ENCODE data around the gene KLHL29. TPM values are rescaled to one million over a fixed set of nuclear protein-coding genes. Genes with fewer than 3 reads are reported as not detected.

The KLHL29 gene
- total and polyA plus RNA-seq, 2 experiments from 2014 or later, result 1.9 to 6.4 TPM

DNA sequence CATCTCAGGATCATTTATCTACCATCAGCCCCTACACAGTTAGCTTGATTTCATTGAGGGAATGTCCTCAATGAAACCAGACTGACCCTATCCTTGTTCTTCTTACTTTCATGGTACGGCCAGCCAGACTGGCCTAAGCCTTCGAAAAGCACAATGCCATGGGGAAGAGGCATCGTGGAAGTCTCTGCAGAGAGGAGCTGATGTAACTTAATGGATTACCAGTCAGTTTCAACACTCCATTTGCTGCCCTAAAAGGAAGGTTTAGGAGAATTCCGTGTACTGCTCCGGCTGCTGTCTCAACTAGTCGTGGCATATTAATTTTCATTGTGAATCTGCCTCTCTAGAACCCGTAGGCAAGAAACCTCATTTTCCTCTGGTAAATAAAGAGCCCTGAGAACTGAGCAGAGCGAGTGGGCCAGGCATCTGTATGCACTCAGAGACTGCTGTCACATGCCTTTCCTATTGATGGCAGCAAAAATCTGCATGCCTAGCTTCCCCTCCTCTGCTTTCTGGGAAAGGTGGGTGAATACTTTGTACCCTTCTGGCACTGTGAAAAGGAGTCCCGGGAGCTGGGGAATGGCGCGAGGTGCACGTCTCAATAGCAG, 184.9 kb downstream of the KLHL29 start:
- DNase-seq, result no peak
- no peak overlapping the region for H2AFZ ChIP-seq
- no peak overlapping the region for H3K4me3 ChIP-seq
- H3K36me3 ChIP-seq (ENCODE audit: low read depth), result no peaks in the 10 kb centered on the region
- 65% methylated on average over 12 of the region's 12 CpGs for WGBS, 2 experiments (ENCODE audit: low coverage in 1 of 2, low lambda C conversion rate in 2 of 2, missing lambda C conversion rate in 2 of 2)
- H3K9me2 ChIP-seq (ENCODE audit: insufficient read depth), result no peaks in the 10 kb centered on the region
- no peak overlapping the region for H3K4me2 ChIP-seq (ENCODE audit: unreplicated experiment)
- H3K27ac ChIP-seq, result no peak overlapping the region
- in situ Hi-C loops (cut with MboI), result no loop called here
- TF ChIP-seq EZH2phosphoT487 (IDR thresholded peaks at IDR 0.05; ENCODE audit: insufficient read depth, low read depth) (no peak), EZH2 (IDR thresholded peaks at IDR 0.05; ENCODE audit: insufficient read depth, poor library complexity, severe bottlenecking) (no peak)
- no peaks in the 10 kb centered on the region for H4K20me1 ChIP-seq (ENCODE audit: insufficient read depth)
- H3K79me2 ChIP-seq (ENCODE audit: insufficient read depth), result no peaks in the 10 kb centered on the region
- no peak overlapping the region for H3K9ac ChIP-seq
- H3F3A ChIP-seq (ENCODE audit: insufficient read depth), result no peaks in the 10 kb centered on the region; the same call in 1 of the 2 replicates
- no peaks in the 10 kb centered on the region for H3K27me3 ChIP-seq (replicated peaks; ENCODE audit: insufficient read depth)
- H3K9me3 ChIP-seq (ENCODE audit: low read depth), result no peaks in the 10 kb centered on the region
- no peaks in the 10 kb centered on the region for H3K4me1 ChIP-seq (ENCODE audit: insufficient read depth)

DNA sequence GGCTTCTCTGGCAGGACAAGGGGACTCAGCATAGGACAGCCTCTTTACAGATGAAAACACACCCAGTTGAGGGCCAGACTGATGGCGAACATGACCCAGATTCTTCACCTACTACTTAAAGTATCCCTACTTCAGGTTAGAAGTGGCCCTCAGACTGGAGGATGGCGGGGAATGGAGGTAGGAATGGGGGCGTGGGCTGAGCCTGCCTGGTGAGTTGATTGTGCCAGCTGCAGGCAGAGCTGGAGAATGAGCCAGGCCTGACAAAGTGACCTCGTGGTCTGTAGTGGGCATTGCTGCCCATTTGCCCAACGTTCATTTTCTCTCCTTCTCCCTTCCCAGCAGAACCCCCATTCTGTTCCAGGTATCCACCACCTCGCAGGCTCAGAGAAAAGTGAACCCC, 186.1 kb downstream of the KLHL29 start:
- no peak for TF ChIP-seq EZH2 (IDR thresholded peaks at IDR 0.05; ENCODE audit: insufficient read depth, poor library complexity, severe bottlenecking)
- TF ChIP-seq EZH2phosphoT487 (IDR thresholded peaks at IDR 0.05; ENCODE audit: insufficient read depth, low read depth), result no peak
- DNase-seq, result no peak
- Histone ChIP-seq H4K20me1 (ENCODE audit: insufficient read depth) (no peaks in the 10 kb centered on the region), H3K9ac (no peak overlapping the region), H3F3A (ENCODE audit: insufficient read depth) (no peaks in the 10 kb centered on the region), H3K9me3 (ENCODE audit: low read depth) (no peaks in the 10 kb centered on the region), H3K36me3 (ENCODE audit: low read depth) (no peaks in the 10 kb centered on the region), H3K79me2 (ENCODE audit: insufficient read depth) (no peaks in the 10 kb centered on the region), H3K27me3 (replicated peaks; ENCODE audit: insufficient read depth) (no peaks in the 10 kb centered on the region), H3K4me1 (ENCODE audit: insufficient read depth) (no peaks in the 10 kb centered on the region), H3K4me3 (no peak overlapping the region), H3K9me2 (ENCODE audit: insufficient read depth) (no peaks in the 10 kb centered on the region), H2AFZ (no peak overlapping the region), H3K27ac (no peak overlapping the region), H3K4me2 (ENCODE audit: unreplicated experiment) (no peak overlapping the region)
- in situ Hi-C loops (cut with MboI), result no loop called here
- 73 to 77% methylated on average over 6 of the region's 6 CpGs for WGBS, 2 experiments (ENCODE audit: low coverage in 1 of 2, low lambda C conversion rate in 2 of 2, missing lambda C conversion rate in 2 of 2)

DNA sequence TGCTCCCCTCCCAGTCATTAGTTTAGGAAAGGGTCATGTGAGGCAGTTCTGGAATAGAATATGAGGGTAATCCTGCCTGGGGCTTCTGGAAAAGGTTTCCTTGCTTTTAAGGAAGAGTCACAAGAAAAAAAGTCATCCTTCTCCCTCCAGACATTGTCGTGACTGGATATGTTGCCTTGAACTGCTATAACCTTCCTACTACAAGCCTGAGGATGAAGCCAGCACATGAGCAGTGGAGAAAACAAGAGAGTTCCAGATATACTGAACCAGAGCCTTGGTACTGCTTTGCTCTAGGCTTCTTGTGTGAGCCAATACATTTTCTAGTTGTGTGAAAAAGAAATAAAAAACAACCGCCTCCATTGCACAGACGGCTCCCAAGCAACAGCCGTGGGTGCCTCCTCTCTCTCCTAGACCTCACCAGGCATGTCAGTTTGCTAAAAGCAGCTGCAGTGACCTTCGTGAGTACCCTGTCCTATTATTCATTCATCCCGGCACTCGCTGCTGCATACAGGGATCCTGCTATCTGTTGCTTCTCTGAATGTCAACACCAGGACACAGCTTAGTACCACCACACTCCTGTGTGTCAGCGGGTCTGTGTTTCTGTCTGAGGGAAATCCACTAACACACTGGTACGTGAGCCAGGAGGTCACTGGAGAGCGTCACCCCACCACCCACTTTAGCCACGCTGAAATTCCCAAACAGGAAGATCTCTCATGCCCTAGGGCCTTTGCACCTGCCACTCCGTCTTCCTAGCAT, 186.7 kb downstream of the KLHL29 start:
- no peak overlapping the region for H3K9ac ChIP-seq
- no peak overlapping the region for H3K4me3 ChIP-seq
- H3K4me1 ChIP-seq (ENCODE audit: insufficient read depth), result no peaks in the 10 kb centered on the region
- no peaks in the 10 kb centered on the region for H3K9me2 ChIP-seq (ENCODE audit: insufficient read depth)
- 92 to 94% methylated on average over 12 of the region's 12 CpGs for WGBS, 2 experiments (ENCODE audit: low coverage in 1 of 2, low lambda C conversion rate in 2 of 2, missing lambda C conversion rate in 2 of 2)
- no peak for TF ChIP-seq EZH2 (IDR thresholded peaks at IDR 0.05; ENCODE audit: insufficient read depth, poor library complexity, severe bottlenecking)
- no peak for TF ChIP-seq EZH2phosphoT487 (IDR thresholded peaks at IDR 0.05; ENCODE audit: insufficient read depth, low read depth)
- no peaks in the 10 kb centered on the region for H3K27me3 ChIP-seq (replicated peaks; ENCODE audit: insufficient read depth)
- H3K36me3 ChIP-seq (ENCODE audit: low read depth), result no peaks in the 10 kb centered on the region
- H3K9me3 ChIP-seq (ENCODE audit: low read depth), result no peaks in the 10 kb centered on the region
- no peak for DNase-seq
- H4K20me1 ChIP-seq (ENCODE audit: insufficient read depth), result no peaks in the 10 kb centered on the region
- H3K27ac ChIP-seq, result no peak overlapping the region
- in situ Hi-C loops (cut with MboI), result no loop called here
- H3K4me2 ChIP-seq (ENCODE audit: unreplicated experiment), result no peak overlapping the region
- no peak overlapping the region for H2AFZ ChIP-seq
- H3F3A ChIP-seq (ENCODE audit: insufficient read depth), result no peaks in the 10 kb centered on the region
- no peaks in the 10 kb centered on the region for H3K79me2 ChIP-seq (ENCODE audit: insufficient read depth)

DNA sequence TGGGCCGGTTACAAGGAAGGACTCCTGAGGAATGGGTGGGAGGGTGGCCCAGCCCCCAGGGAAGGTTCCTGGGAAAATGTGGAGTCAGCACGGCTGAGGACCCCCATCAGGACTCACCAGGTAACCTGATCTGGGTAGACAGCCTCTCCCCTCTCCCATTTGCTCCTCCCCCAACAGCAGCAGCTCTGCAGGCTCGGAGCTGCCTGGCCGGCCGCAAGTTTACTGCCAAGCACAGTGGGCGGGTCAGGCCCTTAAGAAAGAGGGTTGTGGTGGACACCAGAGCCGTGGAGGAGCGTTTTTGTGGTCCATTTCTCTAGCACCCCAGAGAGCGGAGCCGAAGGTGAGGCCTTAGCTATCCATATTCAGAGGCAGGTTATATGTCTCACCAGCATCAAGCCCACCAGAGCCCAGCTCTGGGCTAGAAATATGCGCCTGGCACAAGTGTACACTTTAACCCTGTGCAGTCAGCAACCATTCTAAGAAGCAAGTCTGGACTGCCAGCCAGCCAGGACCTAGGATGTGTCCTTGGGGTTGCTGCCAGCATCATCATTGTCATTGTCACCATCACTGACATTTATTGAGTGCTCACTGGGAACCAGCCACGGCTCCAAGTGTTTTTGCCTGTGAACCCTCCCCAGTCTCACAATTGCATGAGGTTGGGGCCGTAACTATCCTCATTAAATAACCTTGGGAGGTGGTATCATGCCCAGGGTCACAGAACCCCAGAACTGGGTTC, 190.1 kb downstream of the KLHL29 start:
- Histone ChIP-seq H3K27me3 (replicated peaks; ENCODE audit: insufficient read depth) (no peaks in the 10 kb centered on the region), H3K36me3 (ENCODE audit: low read depth) (no peaks in the 10 kb centered on the region), H3K27ac (no peak overlapping the region), H3K79me2 (ENCODE audit: insufficient read depth) (no peaks in the 10 kb centered on the region), H3K4me1 (ENCODE audit: insufficient read depth) (no peaks in the 10 kb centered on the region), H3K4me2 (ENCODE audit: unreplicated experiment) (no peak overlapping the region), H3F3A (ENCODE audit: insufficient read depth) (no peaks in the 10 kb centered on the region), H4K20me1 (ENCODE audit: insufficient read depth) (no peaks in the 10 kb centered on the region), H3K4me3 (no peak overlapping the region), H2AFZ (no peak overlapping the region), H3K9ac (no peak overlapping the region), H3K9me2 (ENCODE audit: insufficient read depth) (no peaks in the 10 kb centered on the region), H3K9me3 (ENCODE audit: low read depth) (no peaks in the 10 kb centered on the region)
- TF ChIP-seq EZH2phosphoT487 (IDR thresholded peaks at IDR 0.05; ENCODE audit: insufficient read depth, low read depth) (no peak), EZH2 (IDR thresholded peaks at IDR 0.05; ENCODE audit: insufficient read depth, poor library complexity, severe bottlenecking) (no peak)
- DNase-seq, result no peak
- in situ Hi-C loops (cut with MboI), result no loop called here
- WGBS, 2 experiments (ENCODE audit: low coverage in 1 of 2, low lambda C conversion rate in 2 of 2, missing lambda C conversion rate in 2 of 2), result 91% methylated on average over 13 of the region's 13 CpGs

All from GM23248 (cell line).